HCT116 (cell line): ENCODE results near the gene MOV10L1. TPM values are rescaled to one million over a fixed set of nuclear protein-coding genes. Genes with fewer than 3 reads are reported as not detected.

Experiments used
- ATAC-seq: fragments of 200-7000 bp; cut with Tn5 transposase; 2 replicates; pipeline ENCODE4 v1.9.1; 2020; ENCODE audit warnings: mild to moderate bottlenecking, moderate library complexity
- BruUV-seq: library from RNA; stranded (reverse); fragments of 400-500 nt; replicated peaks from 2 replicates; lab custom pipeline; 2021; lab: Mats Ljungman, UMichigan
- CTCF ChIA-PET: fragments of 300-600 bp; sonication (Branson Sonifier 250); formaldehyde crosslinking; loops from one replicate; lab custom pipeline; 2021; ENCODE audit warnings: antibody characterized with exemption; lab: Charles Lee
- POLR2A ChIA-PET: fragments of 300-600, 350-600 bp; sonication (Branson Sonifier 250); formaldehyde crosslinking; loops from one replicate; lab custom pipeline; 2021; ENCODE audit warnings: antibody characterized with exemption; lab: Charles Lee
- RAD21 ChIA-PET, 2 experiments: fragments of 300-600 bp; sonication (Branson Sonifier 250); formaldehyde crosslinking; loops; one replicate each; lab custom pipeline; 2023; ENCODE audit warnings: low total read pairs in 2 of 2; ENCODE audit not compliant: uncharacterized antibody in 2 of 2, unreplicated experiment in 2 of 2, low non-redundant PET in 1 of 2; lab: Charles Lee
- DNase-seq: peaks from one replicate; pipeline ENCODE4 v3.0.0-alpha.2; 2010; ENCODE audit warnings: low read depth, low spot score
- H2AFZ ChIP-seq: fragments of 200-600 bp; shearing (Covaris generic), sonication (generic); 2 replicates; pipeline ENCODE4 v1.6.1; 2017; ENCODE audit warnings: low read depth, mixed run types, mixed read lengths, antibody characterized with exemption, low read length; ENCODE audit not compliant: poor library complexity, severe bottlenecking
- H3K27ac ChIP-seq: 2 replicates; pipeline ENCODE4 v1.5.1; 2012; ENCODE audit warnings: low read depth, low read length
- H3K27me3 ChIP-seq: fragments of 200-600 bp; sonication (generic); 2 replicates; pipeline ENCODE4 v1.6.1; 2016; ENCODE audit warnings: mixed run types, low read length, mixed read lengths; ENCODE audit not compliant: insufficient read depth
- H3K36me3 ChIP-seq, 2 experiments: fragments of 200-500 bp in 1 of 2; fragments of 200-600 bp in 1 of 2; sonication (Bioruptor generic) in 1 of 2; sonication (generic) in 1 of 2; 2 replicates each; pipeline versions ENCODE4 v1.5.1 to v1.6.1; 2014 to 2016; ENCODE audit warnings: low read length in 2 of 2, inconsistent platforms in 1 of 2, mixed read lengths in 1 of 2, mixed run types in 1 of 2; ENCODE audit not compliant: insufficient read depth in 2 of 2, control insufficient read depth in 1 of 2
- H3K4me1 ChIP-seq, 2 experiments: fragments of 200-600 bp in 1 of 2; sonication (generic) in 1 of 2; 2 replicates each; pipeline versions ENCODE4 v1.5.1 to v1.6.1; 2012 to 2017; ENCODE audit warnings: low read length in 2 of 2, inconsistent platforms in 1 of 2, mild to moderate bottlenecking in 1 of 2, mixed read lengths in 1 of 2, mixed run types in 1 of 2, moderate library complexity in 1 of 2; ENCODE audit not compliant: insufficient read depth in 2 of 2, control insufficient read depth in 1 of 2
- H3K4me2 ChIP-seq: fragments of 200-600 bp; sonication (generic); 2 replicates; pipeline ENCODE4 v1.6.1; 2017; ENCODE audit warnings: mixed run types, low read length, mixed read lengths
- H3K4me3 ChIP-seq, 2 experiments: fragments of 200-600 bp in 1 of 2; sonication (generic) in 1 of 2; replicated peaks in 1 of 2; 2 replicates each; pipeline ENCODE4 v1.5.1; 2011 to 2016; ENCODE audit warnings: low read length in 2 of 2, control low read depth in 1 of 2, low read depth in 1 of 2, mild to moderate bottlenecking in 1 of 2, mixed read lengths in 1 of 2, mixed run types in 1 of 2
- H3K79me2 ChIP-seq: fragments of 200-600 bp; sonication (generic); 2 replicates; pipeline ENCODE4 v1.6.1; 2017; ENCODE audit warnings: mild to moderate bottlenecking, mixed run types, low read length, moderate library complexity, mixed read lengths; ENCODE audit not compliant: insufficient read depth
- H3K9ac ChIP-seq: fragments of 200-600 bp; sonication (generic); 2 replicates; pipeline ENCODE4 v1.6.1; 2016; ENCODE audit warnings: low read length, mixed read lengths
- H3K9me2 ChIP-seq: fragments of 200-600 bp; sonication (generic), shearing (Covaris generic); 2 replicates; pipeline ENCODE4 v1.6.1; 2017; ENCODE audit warnings: mixed run types, mild to moderate bottlenecking, moderate library complexity; ENCODE audit not compliant: insufficient read depth
- H3K9me3 ChIP-seq, 2 experiments: fragments of 200-500 bp in 1 of 2; fragments of 200-600 bp in 1 of 2; sonication (Bioruptor generic) in 1 of 2; sonication (generic) in 1 of 2; 2 replicates each; pipeline ENCODE4 v1.6.1; 2014 to 2017; ENCODE audit warnings: low read length in 2 of 2, mixed read lengths in 2 of 2, inconsistent platforms in 1 of 2, low read depth in 1 of 2, mild to moderate bottlenecking in 1 of 2, mixed run types in 1 of 2, moderate library complexity in 1 of 2; ENCODE audit not compliant: control insufficient read depth in 1 of 2, insufficient read depth in 1 of 2
- H4K20me1 ChIP-seq: fragments of 200-600 bp; sonication (generic), shearing (Covaris generic); 2 replicates; pipeline ENCODE4 v1.6.1; 2017; ENCODE audit warnings: mixed run types, mild to moderate bottlenecking, moderate library complexity; ENCODE audit not compliant: insufficient read depth
- CBX3 ChIP-seq: IDR thresholded peaks from 2 replicates; pipeline ENCODE4 v1.6.1; 2012; ENCODE audit warnings: low read depth
- EZH2phosphoT487 ChIP-seq: fragments of 200-600 bp; IDR thresholded peaks from 2 replicates; pipeline ENCODE4 v1.6.1; 2018; ENCODE audit warnings: antibody characterized with exemption, borderline replicate concordance
- FOSL1 ChIP-seq: IDR thresholded peaks from 2 replicates; pipeline ENCODE4 v1.6.1; 2012; ENCODE audit warnings: low read depth
- JUND ChIP-seq: IDR thresholded peaks from 2 replicates; pipeline ENCODE4 v1.6.1; 2012
- POLR2A ChIP-seq: IDR thresholded peaks from 2 replicates; pipeline ENCODE4 v1.7.0; 2011; ENCODE audit warnings: borderline replicate concordance; ENCODE audit not compliant: insufficient read depth, insufficient read length; ENCODE audit errors: extremely low read depth
- POLR2AphosphoS5 ChIP-seq: IDR thresholded peaks from 2 replicates; pipeline ENCODE4 v1.6.1; 2011; ENCODE audit warnings: mild to moderate bottlenecking, low read depth, low read length, moderate library complexity
- RAD21 ChIP-seq: IDR thresholded peaks from 2 replicates; pipeline ENCODE4 v1.6.1; 2012; ENCODE audit warnings: low read depth, mild to moderate bottlenecking
- REST ChIP-seq: IDR thresholded peaks from 2 replicates; pipeline ENCODE4 v1.6.1; 2012; ENCODE audit warnings: low read depth
- SP1 ChIP-seq: IDR thresholded peaks from 2 replicates; pipeline ENCODE4 v1.6.1; 2012; ENCODE audit warnings: low read depth
- ZNF274 ChIP-seq: fragments of 200-500 bp; sonication (Bioruptor generic); IDR thresholded peaks from 2 replicates; pipeline ENCODE4 v1.6.1; 2014; ENCODE audit warnings: mild to moderate bottlenecking, low read depth, low read length, inconsistent platforms
- intact Hi-C: fragments of 100-400 bp; cut with micrococcal nuclease; formaldehyde crosslinking; loops from 2 replicates; pipeline ENCODE4 v1.10.0; 2022
- total RNA-seq: library from RNA; stranded (reverse); gene quantifications from one replicate; pipeline ENCODE4 v1.2.1, GENCODE V29; 2021; ENCODE audit not compliant: unreplicated experiment

Gene MOV10L1
- total RNA-seq, 1 experiment from 2014 or later: not detected

DNA sequence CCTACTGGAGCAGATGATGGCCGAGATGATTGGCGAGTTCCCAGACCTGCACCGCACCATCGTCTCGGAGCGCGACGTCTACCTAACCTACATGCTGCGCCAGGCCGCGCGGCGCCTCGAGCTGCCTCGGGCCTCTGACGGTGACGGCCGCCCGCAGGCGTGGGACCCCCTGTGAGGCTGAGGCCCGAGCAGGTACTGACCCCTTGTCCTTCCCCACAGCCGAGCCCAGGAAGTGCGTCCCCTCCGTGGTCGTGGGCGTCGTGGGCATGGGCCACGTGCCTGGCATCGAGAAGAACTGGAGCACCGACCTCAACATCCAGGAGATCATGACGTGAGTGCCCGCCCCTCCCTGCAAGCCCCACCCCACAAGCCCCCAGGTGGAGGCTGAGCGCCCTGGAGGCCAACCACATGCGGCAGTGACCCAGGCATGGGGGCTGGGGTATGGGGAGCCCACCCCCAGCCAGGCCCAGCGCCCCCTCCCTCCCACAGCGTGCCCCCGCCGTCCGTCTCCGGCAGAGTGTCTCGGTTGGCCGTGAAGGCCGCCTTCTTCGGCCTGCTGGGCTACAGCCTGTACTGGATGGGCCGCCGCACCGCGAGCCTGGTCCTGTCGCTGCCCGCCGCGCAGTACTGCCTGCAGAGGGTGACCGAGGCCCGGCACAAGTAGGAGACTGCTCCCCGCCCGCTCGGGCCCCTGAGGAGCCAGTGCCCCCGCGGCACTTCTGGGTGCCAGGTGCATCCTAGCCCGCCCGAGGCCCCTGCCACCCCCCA is 108.2 kb downstream of the MOV10L1 start:
- ATAC-seq (no peak), DNase-seq (no peak)
- Histone ChIP-seq H3K9me3 (0 out of 4 replicates have a peak, but pooled peaks cover 0 to under 1% of the 10 kb centered on the region in 2 experiments), H3K27me3 (no peaks in the 10 kb centered on the region), H3K4me3 (no peak overlapping the region), H3K4me1 (peaks cover 9 to 19% of the 10 kb centered on the region in 2 experiments; a peak in 3 of 4 replicates), H3K36me3 (peaks cover 2 to 18% of the 10 kb centered on the region in 2 experiments; a peak in 3 of 4 replicates), H3K4me2 (no peak overlapping the region), H3K9me2 (no peaks in the 10 kb centered on the region), H2AFZ (no peak overlapping the region), H4K20me1 (no peaks in the 10 kb centered on the region), H3K9ac (no peak overlapping the region), H3K79me2 (peaks cover 26% of the 10 kb centered on the region), H3K27ac (no peak overlapping the region)
- no peak for TF ChIP-seq REST
- no peak for TF ChIP-seq EZH2phosphoT487
- no peak for TF ChIP-seq JUND
- no peak for TF ChIP-seq RAD21
- TF ChIP-seq CBX3: no peak
- no peak for TF ChIP-seq POLR2AphosphoS5
- no peak for TF ChIP-seq FOSL1
- TF ChIP-seq SP1: no peak
- TF ChIP-seq POLR2A: no peak
- TF ChIP-seq ZNF274: no peak
- no TSS peak for BruUV-seq
- intact Hi-C loops: no loop called here
- ChIA-PET POLR2A (no interaction called here), CTCF (interaction anchor here (1.7 kb wide), 1 partner anchor 8 kb away, joined by 4 read pairs; no protein-coding TSS in a partner anchor), RAD21 (no interaction called here)
